ENCODE results near the gene IL1RAPL1.
"Not testable (repeated sequence)": the region's sequence is repeated elsewhere in the genome, so short reads cannot be mapped to it uniquely, and the experiment has no call there.

IL1RAPL1 gene

DNA sequence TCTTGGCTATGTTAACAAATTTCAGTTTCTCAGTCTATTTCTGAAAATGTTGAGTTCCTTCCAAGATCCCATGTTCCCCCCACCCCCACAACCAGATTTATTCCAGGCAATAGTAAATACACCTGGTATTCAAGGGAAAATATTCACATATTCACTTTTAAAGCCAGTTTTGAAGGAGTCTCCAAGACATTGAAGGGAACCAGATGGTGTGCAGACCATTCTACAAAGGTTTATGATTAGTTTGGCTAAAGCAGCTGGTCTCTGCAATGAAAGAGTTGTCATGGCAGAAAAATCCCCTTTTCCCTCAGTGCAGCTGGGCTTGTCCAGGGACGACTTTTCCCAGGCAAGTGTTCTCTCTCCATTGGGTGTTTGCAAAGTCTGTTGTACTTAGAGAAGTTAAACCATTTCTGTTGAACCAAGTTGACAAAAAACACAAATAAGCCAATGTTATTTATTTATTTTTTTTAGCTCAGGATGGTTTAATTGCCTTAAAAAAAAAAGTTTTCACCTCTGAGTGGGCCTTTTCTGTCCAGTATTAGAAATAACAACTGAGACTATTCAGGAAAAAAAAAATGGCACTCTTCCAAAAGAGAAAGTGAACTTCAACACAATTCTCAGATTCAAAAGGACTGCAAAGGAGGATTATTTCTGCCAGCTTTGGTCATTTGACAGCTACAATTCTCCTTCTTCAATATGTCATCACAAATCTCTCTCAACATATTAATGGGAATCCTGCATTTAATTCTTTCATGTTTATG, 410.6 kb downstream of the IL1RAPL1 start:
- DNase-seq, result peak; percentile 7

- no peak for DNase-seq
These were observed 411.4 kb downstream of the IL1RAPL1 start for GRCh38 chrX:28998609-28999135.

GRCh38 chrX:29012867-29013266, 425.6 kb downstream of the IL1RAPL1 start:
- no peak for DNase-seq

DNA sequence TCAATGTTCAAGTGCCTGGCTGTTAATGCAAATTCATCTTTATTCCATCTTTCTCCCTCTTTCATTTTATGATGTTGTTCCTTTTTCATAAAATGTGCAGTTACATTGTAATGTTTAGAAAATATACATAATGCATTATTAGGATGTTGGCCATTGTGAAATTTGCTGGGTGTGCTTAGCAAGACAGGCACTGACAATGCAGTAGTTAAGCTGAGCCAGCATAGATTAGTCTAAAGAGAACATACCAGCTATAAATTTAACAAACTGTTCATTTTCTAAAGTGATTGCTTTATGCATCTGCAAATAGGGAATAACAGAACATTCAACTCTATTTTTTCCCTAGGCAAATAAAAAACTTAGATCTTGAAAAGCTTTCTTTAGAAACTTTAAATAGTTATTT, 436.0 kb downstream of the IL1RAPL1 start:
- DNase-seq, result no peak

GRCh38 chrX:29024871-29025270, 437.6 kb downstream of the IL1RAPL1 start:
- DNase-seq, result no peak

- no peak for DNase-seq
These were observed 452.3 kb downstream of the IL1RAPL1 start for GRCh38 chrX:29039501-29039900.

DNA sequence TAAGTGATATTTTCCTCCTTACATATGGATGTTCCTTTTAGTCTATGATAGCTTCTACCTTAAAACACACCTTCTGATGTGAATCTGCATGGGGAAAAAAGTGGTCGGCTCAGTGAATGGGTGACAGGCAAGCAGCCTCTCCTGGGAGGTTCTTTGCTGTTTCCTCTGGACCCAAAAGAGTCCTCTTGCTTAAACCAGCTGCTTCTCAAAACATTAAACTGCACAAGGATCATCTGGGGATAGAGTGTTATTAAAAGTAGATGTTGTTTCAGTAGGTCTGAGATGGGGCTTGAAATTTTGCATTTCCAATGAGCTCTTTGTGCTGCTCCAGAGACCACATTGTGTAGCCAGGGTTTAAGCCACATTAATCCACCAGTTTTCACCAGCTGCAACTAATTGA, 452.9 kb downstream of the IL1RAPL1 start:
- no peak for DNase-seq

DNA sequence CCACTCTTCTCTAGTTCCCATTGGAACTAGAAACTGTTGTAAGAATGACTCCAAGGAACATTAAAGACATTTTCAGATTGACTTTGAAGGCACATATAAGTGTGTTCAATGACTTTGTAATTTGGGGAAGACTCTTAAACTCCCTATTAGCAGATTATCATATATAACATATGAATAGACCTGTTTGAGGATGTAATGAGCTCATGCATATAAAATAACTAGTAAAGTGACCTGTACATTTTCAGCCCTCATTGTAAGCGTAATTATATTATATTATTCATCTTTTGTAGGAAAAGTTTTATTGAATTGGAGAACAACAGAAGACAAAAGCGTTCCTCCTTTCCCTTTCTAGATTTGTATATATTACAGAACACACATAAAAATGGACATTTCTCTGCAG, 455.1 kb downstream of the IL1RAPL1 start:
- no peak for DNase-seq

DNA sequence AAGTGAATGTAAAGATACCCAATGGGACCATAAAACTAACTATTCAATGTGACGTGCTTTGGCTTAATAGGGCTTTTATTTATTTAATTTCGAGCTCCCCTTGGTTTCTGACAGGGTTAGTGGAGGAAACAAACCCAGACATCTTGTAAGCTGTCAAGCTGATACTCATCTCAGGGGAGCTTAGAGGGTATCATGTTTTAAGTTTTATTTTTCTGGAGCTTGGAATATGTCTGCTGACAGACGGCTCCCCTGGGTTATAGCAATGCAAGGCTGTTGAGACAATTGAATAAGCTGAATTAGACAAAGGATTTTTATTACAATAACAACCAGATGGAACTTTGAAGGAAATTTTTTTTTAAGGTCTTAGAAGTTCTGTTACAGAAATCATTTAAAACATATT, 456.5 kb downstream of the IL1RAPL1 start:
- DNase-seq, result peak; percentile 17

GRCh38 chrX:29044423-29045184, 457.4 kb downstream of the IL1RAPL1 start:
- no peak for DNase-seq

GRCh38 chrX:29065477-29065876, 478.2 kb downstream of the IL1RAPL1 start:
- DNase-seq, result no peak

- no peak for DNase-seq
These were observed 479.3 kb downstream of the IL1RAPL1 start for GRCh38 chrX:29066516-29066915.

GRCh38 chrX:29067351-29067750, 480.1 kb downstream of the IL1RAPL1 start:
- DNase-seq, result no peak

DNA sequence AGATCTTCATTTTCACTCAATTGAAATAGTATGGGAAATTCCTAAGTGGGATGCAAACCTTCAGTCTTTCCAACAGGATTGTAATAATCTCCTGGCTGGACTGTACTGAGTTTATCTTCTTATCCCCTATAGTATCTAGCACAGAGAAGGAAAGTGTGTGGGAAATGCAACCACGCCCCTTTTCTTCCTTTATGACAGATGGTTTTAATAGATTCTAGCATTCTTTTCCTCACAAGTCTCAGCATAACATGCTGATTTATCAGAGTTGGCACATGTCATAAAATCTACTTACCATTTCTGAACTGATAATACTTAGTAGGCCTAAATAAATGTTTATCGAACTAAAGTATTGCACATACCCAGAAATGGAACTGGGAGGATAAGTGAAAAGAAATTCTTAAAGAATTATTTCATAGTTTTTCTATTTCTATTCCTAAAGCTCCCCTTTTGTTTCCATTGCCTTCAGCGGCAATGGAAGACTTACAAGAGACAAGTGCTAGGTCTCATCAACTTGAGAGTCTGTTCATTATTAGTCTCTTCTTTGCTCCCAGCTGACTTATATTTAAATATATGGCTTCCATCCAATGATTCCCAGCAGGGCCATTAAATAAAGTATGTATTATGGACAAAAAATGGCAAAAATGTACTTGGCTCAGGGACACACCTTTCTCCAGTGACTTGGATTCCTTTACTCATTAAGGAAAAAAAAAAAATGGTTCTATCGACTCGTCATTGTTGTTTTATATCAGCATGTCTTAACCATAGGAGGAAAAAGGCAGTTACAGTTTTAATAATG, 484.5 kb downstream of the IL1RAPL1 start:
- peak; percentile 11 for DNase-seq

DNA sequence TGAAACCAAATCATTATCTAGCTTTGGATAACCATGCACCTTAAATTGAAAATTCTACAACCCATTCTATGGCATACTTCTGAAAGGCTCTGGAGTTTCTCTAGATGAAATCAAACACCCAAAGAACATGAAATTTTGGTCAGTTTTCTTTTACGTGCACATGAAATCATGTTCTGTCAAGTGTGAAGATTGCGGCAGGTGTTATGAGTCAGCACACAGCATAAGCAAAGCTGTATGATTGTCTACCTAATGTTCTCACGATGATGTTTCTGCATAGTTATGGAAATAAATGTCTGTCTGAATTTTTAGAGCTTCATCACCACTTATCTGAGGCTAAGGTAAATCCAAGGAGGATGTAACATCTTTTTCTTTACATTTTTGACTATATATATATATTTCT, 495.3 kb downstream of the IL1RAPL1 start:
- no peak for DNase-seq

GRCh38 chrX:29083823-29084222, 496.6 kb downstream of the IL1RAPL1 start:
- DNase-seq, result no peak

DNA sequence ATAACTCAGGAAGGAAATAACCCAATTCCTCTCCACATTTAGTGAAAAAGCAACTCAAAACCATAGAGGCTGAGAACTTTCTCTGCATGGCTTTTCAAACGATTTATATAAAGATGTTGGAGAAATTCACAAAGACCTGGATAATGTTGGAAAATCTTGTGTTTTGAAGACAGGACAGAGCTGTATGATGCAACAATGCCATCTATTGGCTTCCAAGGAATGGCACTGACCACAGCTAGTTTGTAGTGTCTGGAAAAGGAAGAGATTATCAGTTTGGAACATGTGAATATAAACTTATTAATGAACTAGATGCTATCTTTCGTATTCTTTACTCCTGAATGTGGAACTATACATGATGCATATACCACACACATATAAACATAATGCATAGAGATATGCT, 503.6 kb downstream of the IL1RAPL1 start:
- peak; percentile 33 for DNase-seq

DNA sequence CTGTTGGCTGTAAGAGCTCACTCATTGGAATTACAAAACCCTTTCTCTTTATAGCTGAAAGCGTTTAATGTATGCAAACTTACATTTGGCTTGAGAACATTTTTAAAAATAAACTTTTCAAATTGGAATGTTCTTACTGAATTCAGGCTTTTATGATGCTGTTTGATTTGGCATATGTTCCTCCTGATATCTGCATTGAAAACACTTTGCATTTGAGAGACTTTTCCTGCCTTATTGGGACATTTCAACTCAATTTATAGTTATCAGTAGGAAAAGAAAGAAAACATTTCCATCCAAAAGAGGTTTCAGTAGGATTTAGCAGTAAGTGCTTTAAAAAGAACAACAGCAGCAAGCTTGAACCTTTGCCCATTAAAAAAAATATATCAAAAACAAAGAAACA, 520.0 kb downstream of the IL1RAPL1 start:
- no peak for DNase-seq

DNA sequence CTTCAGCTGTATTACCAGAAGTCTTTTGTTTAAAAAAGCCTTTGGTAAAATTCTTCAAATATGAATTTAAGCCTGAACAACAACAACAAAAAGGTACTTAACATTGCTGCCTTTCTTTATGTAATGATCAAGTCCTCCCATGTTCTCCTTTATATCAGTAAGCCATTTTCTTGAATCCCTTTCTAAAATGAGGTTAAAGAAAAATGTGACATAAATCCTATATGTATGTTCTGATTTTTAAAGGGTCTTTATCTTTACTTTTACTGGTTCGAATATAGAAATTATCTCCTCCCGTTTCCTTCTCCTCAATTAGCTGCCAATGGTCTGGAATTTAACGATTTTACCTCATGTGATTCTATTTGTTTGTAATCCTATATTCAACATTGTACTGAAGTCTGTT, 522.8 kb downstream of the IL1RAPL1 start:
- DNase-seq, result no peak

GRCh38 chrX:29113221-29113620, 526.0 kb downstream of the IL1RAPL1 start:
- DNase-seq, result no peak

DNA sequence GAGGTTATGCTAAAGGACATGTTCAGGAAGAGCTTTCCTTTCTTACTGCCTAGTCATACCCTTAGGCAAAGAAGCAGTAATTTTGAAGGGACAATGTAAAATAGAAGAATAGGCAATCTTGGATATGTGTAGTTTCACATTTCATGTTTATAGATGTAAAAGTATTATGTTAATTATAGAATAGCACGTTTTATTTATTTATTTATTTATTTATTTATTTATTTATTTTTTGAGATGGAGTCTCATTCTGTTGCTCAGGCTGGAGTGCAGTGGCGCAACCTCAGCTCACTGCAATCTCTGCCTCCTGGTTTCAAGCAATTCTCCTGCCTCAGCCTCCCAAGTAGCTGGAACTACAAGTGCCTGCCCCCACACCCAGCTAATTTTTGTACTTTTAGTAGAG, 535.6 kb downstream of the IL1RAPL1 start:
- DNase-seq, result not testable (repeated sequence)

DNA sequence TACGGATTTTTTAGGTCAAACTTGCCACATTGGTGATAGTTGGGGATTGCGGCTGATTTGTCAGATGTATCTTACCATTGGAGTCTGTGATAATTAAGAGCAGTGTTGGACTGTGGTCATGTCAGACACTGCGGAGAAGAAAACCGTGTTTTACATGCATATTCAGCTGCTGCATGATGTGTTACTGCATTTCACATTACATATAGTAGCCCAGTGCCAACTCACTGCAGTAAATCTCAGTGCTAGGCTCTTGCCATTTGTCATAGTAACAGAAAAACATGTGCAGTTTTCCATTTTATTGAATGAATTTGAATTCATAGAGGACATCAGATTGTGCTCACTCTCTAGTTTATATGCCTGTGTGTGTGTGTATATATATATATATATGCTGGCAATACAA, 543.7 kb downstream of the IL1RAPL1 start:
- no peak for DNase-seq

DNA sequence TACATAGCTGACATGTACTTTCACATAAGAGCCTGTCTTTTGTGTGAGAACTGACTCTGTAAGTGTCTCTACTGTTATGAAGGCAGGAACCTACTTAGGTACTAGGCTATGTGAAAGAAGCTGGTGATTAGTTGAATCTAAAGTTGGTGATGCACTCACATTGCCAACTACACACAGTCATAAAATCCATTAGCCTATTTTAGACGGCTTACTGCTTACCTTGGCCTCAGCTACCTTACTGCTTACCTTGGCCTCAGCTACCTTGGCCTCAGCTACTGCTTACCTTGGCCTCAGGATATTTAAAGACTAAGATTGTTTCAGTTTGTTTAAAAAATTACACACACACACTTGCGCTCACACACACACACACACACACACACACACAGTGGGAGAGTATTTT, 549.7 kb downstream of the IL1RAPL1 start:
- no peak for DNase-seq
